Measurements from ENCODE around the gene VIPAS39.

Gene VIPAS39

DNA sequence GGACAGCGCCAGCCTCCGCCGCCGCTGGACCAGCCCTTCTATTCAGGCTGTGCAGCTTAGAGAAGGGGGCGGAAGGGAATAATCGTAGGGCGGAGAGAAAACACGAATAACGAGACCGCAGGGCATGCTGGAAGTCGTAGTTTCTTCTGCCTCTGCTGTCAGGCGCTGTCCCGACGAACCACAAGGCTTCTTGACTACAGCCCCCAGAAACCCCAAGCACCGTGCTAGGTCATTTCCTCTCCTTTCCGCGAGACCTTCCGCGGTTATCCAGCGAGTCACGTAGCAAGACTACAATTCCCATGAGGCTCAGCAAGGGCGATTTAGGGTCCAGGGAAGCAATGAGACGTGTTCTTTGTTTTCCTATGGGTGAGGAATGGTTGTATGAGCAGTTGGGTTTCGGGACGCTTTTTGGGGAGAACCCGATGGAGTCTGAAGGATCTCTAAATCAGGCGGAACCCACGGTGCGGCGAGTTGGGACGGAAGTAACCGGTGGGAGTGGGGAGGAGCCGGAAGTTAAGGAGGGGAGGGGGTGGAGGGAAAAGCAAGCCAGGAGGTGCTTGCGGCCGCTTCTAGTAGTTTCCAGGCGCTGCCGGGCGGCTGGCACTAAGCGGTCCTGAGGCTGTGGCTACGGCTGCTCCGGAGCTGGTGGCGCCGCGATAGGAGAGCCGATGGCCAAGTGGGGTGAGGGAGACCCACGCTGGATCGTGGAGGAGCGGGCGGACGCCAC lies at the start of gene VIPAS39, which contains the start of gene AHSA1:
VIPAS39 (minus strand) TSS at position 80 of the 727 bp plus-strand sequence. CDS start 3,499 bp downstream, outside the sequence.
AHSA1 (plus strand) TSS at position 572 of the 727 bp plus-strand sequence; CDS start at position 669, 97 bp downstream.
- peak; percentile 95 to 99 for DNase-seq

DNA sequence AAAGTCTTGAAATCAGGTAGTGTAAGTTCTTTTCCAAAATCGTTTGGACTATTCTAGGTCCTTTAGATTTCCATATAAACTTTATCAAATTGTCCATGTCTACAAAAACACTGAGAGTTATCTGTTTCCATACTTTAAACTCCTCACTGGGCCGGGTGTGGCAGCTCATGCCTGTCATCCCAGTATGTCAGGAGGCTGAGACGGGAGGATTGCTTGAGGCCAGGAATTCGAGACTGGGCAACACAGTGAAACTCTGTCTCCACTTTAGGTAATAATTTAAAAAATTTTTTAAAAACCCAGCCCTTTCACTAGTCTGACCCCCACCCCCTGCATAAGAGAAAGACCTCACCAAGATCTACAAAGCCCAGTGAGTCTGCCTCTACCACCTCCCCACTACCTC lies 47.6 kb upstream of the VIPAS39 start:
- no peak for DNase-seq

GRCh38 chr14:77503138-77503537 lies 45.7 kb upstream of the VIPAS39 start:
- DNase-seq = no peak

GRCh38 chr14:77502109-77502782 lies 44.8 kb upstream of the VIPAS39 start:
- no peak for DNase-seq

DNA sequence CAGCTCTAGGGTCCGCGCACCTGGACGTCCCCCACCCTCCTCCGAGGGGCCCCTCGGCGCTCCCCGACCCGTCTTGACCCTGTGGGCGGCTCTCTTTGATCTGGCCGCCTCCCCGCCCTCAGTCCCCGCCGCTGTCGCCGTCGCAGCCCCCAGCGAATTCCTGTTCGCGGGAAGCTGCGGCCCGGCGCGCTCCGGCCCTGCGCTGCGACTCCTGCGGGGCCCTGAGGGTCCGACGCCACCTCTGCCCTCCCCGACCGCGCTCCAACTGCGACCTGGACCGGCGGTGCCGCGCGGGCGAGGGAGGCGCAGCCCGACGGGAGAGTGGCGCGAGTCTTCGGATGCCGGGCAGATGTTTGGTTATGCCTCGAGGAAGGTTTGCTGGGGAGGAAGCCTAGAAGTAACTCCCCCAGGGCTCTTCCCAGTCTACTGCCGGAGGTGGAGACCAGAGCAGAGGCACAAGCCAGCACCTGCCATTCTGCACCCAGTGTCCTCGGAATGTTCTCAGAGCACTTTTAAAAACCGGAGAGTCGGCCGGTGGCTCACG lies 41.7 kb upstream of the VIPAS39 start:
- DNase-seq = no peak

DNA sequence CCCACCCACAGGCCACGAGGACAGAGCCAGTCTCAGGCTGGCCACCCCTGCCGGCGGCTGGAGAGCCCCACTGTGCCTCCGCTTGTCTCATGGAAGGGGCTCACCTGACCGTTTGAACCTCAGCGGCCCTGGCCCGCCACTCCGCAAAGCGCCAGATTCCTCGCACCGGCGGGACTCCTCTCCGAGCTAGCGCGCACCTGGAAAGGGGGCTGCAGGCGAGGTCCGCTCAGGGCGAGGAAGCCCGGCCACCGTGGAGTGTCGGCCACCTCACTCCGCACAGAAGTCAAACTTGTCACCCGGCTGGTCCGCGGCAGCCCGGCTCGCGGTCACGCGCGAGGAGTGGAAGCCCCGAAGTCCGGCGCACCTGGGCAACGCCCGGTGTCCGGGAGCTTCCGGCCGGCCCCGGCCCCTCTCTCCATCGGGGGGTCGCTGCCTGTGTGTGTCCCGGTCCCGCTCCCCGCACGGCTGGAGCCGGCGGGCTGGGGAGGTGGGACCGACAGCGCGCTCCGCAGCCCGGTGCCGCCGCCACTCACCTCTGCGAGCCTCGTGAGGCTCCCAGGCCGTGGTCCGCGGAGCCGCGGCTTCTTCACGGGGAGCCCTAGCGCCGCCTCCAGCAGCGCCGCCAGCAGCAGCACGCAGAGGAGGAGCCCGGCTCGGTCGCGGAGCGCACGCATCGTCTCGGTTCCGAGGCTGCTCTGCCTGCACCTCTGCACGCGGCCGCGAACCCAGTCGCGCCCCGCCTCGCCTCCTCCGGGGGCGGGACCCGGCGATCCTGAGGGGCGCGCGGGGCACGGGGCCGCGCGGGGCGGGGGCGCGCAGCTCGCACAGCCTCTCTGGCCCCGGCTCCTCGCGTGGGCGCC lies 40.9 kb upstream of the VIPAS39 start, which contains the start of gene ISM2:
ISM2 (minus strand) TSS at position 697 of the 860 bp plus-strand sequence; CDS start at position 674, 23 bp downstream.
- DNase-seq = peak in 1 of 2 donors; percentile 3

GRCh38 chr14:77495334-77495733 lies 37.9 kb upstream of the VIPAS39 start:
- peak in 1 of 2 donors; percentile 6 for DNase-seq

- no peak for DNase-seq
These were observed 33.7 kb upstream of the VIPAS39 start for GRCh38 chr14:77491056-77491455.

DNA sequence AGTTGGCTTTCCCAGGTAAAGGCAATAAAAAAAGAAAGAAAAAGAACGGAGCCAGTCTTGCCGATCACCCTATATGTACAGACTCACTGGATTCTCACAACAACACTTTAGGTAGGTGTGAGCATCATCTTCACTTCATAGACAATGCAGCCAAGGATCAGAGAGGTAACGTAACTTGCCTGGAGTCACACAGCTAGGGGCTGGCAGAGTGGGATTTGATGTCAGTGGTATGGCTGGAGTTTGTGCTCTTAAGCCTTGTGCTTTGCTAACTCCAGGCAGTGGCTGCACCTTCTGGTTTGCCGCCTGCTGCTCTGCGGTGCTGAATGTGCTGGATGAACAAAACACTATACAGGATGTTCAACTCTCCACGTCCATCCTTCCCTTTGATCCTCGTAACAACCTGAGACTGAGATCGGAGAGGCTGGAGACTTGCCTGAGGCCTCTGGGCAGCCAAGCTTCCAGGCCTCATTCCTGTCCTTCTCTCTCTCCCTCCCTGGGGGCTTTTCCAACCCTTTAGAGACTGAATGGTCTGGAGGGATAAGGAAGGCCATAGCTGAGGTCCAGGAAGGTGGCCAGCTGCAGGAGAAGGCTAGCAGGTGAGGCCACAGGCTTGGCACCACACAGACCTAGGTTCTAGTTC lies 33.1 kb upstream of the VIPAS39 start:
- DNase-seq = no peak

DNA sequence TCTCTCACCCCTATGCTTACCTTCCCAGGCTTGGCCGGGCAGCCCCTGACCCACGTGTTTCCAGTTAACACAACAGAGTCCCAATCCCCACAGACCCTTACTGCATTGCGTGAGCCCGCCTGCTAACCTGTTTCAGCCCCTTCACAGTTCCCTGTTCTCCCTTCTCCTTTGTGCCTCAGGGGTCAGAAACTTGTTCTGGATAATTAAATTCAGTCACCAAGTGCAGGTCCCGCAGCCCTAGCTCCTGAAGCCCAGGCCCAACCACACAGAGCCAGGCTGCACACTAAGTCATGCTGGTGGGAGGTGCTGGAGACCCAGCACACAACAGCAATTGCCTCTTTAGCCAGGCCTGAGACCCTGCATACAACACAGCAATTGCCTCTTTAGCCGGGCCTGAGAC lies 31.6 kb upstream of the VIPAS39 start:
- no peak for DNase-seq

DNA sequence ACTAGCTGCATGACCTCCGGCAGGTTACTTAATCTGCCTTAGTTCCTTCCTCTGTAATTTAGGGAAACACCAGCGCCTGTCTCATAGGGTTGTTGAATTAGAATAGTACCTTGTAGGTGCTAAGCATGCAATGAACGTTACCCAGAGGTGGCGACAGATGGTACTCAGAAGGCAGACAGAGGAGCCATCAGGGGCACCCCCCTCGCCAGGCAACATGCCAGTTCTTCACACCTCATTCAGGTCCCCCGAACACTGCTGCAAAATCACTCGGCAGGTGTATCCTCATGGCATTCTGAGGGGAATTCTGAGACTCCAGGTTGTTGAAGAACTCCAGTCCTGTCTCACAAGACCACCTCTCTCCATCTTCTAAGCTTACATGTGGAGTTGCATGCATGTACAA lies 31.2 kb upstream of the VIPAS39 start:
- DNase-seq = no peak

GRCh38 chr14:77485901-77486678 lies 28.7 kb upstream of the VIPAS39 start:
- no peak for DNase-seq

- no peak for DNase-seq
These were observed 27.9 kb upstream of the VIPAS39 start for GRCh38 chr14:77485256-77485655.

DNA sequence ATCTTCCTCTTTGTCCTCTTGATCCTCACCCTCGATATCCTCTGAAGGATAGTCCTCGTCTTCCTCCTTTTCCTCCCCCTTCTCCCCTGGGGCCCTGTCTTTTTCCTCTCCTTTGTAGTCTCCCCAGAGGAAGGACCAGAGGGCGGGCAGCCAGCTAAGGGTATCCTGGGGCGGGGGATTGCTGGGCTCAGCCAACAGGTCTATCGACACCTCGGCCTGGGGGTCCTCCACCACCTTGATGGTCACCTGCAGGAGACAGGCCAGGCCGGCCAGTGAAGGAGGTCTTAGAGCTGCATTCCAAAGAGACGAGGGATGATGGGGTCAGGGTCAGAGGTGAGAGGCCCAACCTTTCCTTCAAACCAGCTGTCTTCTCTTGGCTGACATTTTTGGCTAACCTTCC lies 25.0 kb upstream of the VIPAS39 start:
- DNase-seq = no peak

DNA sequence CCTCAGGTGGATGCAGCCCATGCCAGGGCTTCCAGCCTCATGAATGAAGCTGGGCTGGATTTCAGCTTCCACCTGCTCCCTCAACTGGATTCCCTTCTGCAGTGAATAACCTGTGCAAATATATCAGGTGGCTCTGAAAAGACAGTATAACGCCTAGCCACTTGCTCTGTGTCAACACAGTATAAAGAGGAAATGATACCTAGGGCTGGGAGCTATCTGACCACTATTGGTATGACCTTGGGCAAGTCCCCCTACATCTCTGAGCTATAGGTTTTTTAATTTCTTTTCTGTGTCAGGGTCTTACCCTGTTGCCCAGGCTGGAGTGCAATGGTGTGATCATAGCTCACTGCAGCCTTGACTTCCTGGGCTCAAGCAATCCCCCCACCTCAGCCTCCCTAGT lies 21.4 kb upstream of the VIPAS39 start:
- DNase-seq = no peak

- no peak for DNase-seq
These were observed 20.6 kb upstream of the VIPAS39 start for GRCh38 chr14:77478029-77478428.

DNA sequence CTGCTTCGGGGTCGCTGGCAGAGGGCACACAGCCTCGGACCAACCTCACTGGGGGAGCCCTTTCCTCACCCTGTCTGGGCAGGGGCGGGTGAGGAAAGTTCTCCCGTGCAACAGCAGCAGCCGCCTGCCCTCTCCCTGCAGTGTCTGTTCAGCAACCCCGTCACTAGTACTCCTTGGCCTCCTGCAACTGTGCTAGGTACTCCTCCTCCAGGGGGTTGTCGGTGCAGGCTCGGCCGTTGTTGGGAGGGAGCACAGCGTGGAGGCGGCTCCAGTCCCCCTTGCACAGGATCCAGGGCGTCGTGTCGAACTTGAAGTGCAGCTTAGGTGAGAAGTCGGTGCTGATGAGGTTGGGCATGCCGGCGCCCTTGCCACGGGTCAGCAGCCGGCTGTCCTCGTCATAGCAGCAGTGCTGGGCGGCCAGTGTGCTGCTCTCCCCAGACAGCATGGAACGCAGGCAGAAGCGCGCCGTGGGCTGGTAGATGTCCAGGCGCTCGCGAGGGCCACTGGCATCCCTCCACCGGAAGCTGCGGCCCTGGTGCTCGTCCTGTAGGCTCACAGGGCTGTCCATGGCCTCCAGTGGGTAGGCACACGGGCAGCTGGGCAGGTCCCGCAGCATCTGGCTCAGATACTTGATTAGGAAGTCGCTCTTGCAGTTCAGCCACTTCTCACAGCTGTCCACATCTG lies 18.2 kb upstream of the VIPAS39 start:
- DNase-seq = no peak

DNA sequence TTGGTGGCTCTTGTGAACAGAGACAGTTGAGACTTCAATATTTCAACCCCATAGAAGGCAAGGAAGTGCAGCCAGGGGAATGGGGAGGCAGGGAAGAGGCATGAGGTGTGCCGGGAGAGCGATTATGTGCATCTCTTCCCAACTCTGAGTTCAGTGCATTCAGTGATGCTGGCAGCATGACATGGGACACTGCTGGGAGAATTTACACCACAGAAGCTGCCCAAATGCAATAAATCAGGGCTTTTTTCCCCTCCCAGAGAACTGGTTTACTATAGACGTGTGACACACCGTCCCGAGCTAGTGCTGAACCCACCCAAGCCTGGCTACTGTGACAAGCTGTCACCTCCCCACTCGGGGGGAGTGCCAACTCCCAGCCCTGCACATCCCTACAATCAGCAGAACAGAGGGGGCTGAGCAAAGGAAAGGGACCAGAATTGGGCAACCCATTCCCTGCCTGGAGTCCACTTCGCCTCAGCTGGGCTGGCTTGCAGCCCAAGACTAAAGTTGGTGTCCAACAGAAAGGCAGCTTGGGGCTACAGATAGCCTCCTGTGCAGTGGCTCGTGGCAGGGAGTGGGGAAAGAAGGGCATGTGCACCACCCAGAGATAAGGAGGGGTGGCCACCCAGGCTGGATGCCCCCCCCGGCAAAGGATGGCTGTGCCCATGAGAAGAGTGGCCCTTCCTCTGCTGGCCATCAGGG lies 17.2 kb upstream of the VIPAS39 start:
- no peak for DNase-seq

- no peak for DNase-seq
These were observed 16.5 kb upstream of the VIPAS39 start for GRCh38 chr14:77473921-77474320.

DNA sequence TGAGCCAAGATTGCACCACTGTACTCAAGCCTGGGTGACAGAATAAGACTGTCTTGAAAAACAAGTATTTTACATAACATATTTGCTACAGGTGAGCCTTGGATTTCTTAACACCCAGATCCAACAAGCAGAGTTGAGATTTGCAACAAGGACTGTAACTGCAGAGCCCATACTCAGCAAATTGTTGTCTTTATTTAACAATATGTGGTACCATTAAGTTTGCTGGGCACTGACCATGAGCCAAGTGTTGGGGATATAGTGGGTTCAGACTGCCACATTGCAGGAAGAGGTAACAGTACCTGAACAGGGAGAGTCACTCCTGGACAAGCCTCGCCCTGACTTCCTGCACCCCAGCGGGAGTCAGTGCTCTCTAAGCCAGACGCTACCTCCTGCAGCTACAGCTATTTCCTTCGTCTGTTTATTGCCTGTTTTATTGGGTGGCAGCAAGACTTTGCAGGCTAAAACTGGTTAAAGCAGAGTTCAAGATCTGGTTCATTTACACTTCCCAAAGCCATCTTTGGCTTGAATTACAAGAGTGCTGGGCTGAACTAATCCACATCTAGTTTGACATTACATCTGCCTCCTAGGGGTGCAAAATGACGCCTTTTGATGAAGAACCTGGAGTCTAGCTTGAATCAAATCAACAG lies 12.9 kb upstream of the VIPAS39 start:
- DNase-seq = no peak

Data from hippocampal formation (tissue), 2 donors.